Measurements from ENCODE around the gene FAM185A. TPM values are rescaled to one million over a fixed set of nuclear protein-coding genes. Genes with fewer than 3 reads are reported as not detected.
"Not testable (repeated sequence)": the region's sequence is repeated elsewhere in the genome, so short reads cannot be mapped to it uniquely, and the experiment has no call there.

Gene FAM185A
- total and polyA plus RNA-seq, 9 donors, result 5.0 to 19.6 (median 11.8) TPM

DNA sequence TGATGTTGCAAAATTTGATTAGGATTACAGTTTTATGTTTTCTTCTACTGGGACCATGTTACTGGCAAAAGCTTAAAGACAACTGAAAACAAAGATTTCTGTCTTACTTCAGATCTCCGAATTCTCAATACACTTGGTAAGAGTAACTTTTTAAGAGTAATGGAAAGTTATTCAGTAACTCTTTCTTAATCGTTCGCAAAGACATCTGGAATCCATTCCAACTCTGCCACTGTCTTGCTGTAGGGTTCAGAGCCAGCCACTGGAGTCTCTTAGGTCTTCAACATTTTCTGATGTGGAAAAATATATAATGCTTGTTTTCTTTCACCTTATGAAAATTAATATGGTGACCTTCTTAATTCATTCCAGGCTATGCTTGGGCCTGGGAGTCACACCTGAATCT is 29.9 kb downstream of the FAM185A start:
- intact Hi-C loops (cut with DNase I); H3K27me3 ChIP-seq; H3K27ac ChIP-seq; H3K36me3 ChIP-seq; H3K9me3 ChIP-seq; DNase-seq; H3K4me1 ChIP-seq (ENCODE audit: insufficient read depth); H3K4me3 ChIP-seq: not testable (repeated sequence)
- 51 to 85% (median 78%) methylated on average over 3 of the region's 3 CpGs for WGBS, 3 donors

DNA sequence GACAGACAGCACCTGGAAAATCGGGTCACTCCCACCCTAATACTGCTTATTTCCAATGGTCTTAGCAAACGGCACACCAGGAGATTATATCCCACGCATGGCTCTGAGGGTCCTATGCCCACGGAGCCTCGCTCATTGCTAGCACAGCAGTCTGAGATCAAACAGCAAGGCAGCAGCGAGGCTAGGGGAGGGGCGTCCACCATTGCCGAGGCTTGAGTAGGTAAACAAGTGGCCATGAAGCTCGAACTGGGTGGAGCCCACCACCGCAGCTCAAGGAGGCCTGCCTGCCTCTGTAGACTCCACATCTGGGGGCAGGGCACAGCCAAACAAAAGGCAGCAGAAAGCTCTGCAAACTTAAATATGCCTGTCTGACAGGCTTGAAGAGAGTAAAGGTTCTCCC is 32.1 kb downstream of the FAM185A start:
- H3K36me3 ChIP-seq; intact Hi-C loops (cut with DNase I); H3K4me1 ChIP-seq (ENCODE audit: insufficient read depth); H3K4me3 ChIP-seq; H3K27ac ChIP-seq; H3K9me3 ChIP-seq; DNase-seq; H3K27me3 ChIP-seq: not testable (repeated sequence)
- WGBS, 3 donors, result 97 to 98% (median 98%) methylated on average over 10 of the region's 10 CpGs

GRCh38 chr7:102788770-102789169 is 40.0 kb downstream of the FAM185A start:
- H3K4me3 ChIP-seq; H3K36me3 ChIP-seq; intact Hi-C loops (cut with DNase I); H3K27ac ChIP-seq; H3K9me3 ChIP-seq; H3K4me1 ChIP-seq (ENCODE audit: insufficient read depth); H3K27me3 ChIP-seq; DNase-seq: not testable (repeated sequence)
- WGBS, 3 donors, result 96 to 99% (median 97%) methylated on average over 2 of the region's 2 CpGs

DNA sequence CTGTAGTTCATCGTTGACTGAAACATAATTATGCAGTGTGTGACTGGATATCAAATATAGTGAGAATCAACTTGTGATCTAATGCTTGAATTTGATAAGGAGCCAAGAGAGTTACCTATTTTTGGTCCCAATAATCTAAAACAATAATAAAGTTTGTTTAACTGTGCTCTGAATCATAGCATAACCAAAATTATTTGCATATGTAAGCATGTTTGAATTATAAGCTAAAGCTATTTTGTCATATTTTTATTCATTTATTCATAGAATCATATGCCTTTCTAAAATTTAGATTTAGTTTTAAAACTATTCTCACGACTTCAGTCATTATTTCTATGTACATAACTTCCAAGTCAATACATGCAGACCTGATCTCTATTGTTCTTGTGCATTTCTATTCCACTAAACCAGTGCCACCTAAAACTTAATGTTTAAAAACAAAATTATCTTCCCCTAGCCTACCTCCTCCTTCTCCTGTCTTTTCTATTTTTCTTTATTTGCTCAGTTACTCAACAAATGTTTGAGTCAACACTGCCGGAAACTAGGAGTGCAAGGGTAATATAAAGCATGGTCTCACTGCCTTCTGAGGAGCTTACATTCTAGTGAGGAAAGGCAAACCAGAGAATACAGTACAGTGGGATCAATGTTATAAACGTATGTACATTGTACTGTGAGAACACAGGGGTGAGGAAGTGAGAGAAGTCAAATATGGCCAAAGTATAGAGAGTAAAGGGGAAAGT is 41.7 kb downstream of the FAM185A start:
- H3K9me3 ChIP-seq; intact Hi-C loops (cut with DNase I): not testable (repeated sequence)

DNA sequence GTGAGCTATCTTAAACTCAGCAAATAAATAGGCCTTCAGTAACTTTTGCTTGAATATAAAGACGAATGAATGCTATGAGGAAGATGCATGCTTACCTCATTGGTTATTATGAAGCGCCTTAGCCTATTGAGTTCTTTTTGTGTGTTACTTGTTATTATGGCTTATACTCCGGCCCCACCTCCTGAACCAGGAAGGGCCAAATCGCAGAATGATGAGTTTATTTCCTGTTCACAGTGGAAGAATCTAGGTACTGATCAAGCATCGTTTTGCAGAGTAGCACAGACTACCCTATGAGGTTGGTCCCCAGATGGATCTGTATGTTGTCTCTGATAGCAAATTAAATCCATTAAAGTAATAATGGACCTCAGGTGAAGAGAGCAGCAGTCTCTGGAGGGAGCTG is 42.6 kb downstream of the FAM185A start:
- H3K27ac ChIP-seq; H3K36me3 ChIP-seq; H3K27me3 ChIP-seq; DNase-seq; H3K4me3 ChIP-seq; H3K4me1 ChIP-seq (ENCODE audit: insufficient read depth); intact Hi-C loops (cut with DNase I); H3K9me3 ChIP-seq: not testable (repeated sequence)
- WGBS, 3 donors, result 85 to 91% (median 86%) methylated on average over 5 of the region's 5 CpGs

More for the DNA sequence above, 41.7 kb downstream of the FAM185A start:
- H3K27me3 ChIP-seq; H3K4me3 ChIP-seq; H3K4me1 ChIP-seq (ENCODE audit: insufficient read depth); H3K36me3 ChIP-seq; DNase-seq; H3K27ac ChIP-seq: not testable (repeated sequence)
- WGBS, 3 donors, result 96 to 98% (median 97%) methylated on average over 4 of the region's 4 CpGs

DNA sequence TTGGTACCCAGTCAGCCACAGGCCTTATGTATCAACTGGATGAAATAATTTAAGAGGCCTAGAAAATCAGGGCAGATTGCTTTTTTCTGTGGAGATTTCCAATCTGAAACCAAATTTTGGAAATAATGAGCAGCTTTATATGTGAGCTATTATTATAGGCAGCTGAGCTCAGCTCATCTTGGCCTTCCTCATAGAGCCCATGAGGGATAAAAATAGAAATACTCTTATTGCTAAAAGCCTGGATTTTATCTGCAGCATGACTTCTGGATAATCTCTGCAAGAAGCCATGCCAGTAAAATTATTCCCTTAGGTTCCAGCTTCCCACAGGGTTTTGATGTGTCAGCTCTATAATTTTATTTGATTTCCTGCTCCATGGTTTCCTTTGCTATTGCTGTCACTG is 43.0 kb downstream of the FAM185A start:
- H3K27ac ChIP-seq; DNase-seq; intact Hi-C loops (cut with DNase I); H3K4me1 ChIP-seq (ENCODE audit: insufficient read depth); H3K4me3 ChIP-seq; H3K27me3 ChIP-seq; H3K36me3 ChIP-seq; H3K9me3 ChIP-seq: not testable (repeated sequence)

- intact Hi-C loops (cut with DNase I); H3K27ac ChIP-seq; H3K4me3 ChIP-seq; H3K36me3 ChIP-seq; H3K4me1 ChIP-seq (ENCODE audit: insufficient read depth); H3K9me3 ChIP-seq; H3K27me3 ChIP-seq; DNase-seq: not testable (repeated sequence)
- WGBS, 3 donors, result 80 to 90% (median 85%) methylated on average over 1 of the region's 1 CpG
Observed at GRCh38 chr7:102794567-102794966, 45.8 kb downstream of the FAM185A start.

GRCh38 chr7:102795987-102796595 is 47.3 kb downstream of the FAM185A start:
- H3K27me3 ChIP-seq; intact Hi-C loops (cut with DNase I); H3K4me3 ChIP-seq; H3K4me1 ChIP-seq (ENCODE audit: insufficient read depth); H3K9me3 ChIP-seq; DNase-seq; H3K36me3 ChIP-seq; H3K27ac ChIP-seq: not testable (repeated sequence)
- 81 to 92% (median 88%) methylated on average over 2 to 4 of the region's 6 CpGs for WGBS, 3 donors
